ENCODE measurements around the gene TRA2A.
"Not testable (repeated sequence)": the region's sequence is repeated elsewhere in the genome, so short reads cannot be mapped to it uniquely, and the experiment has no call there.

The TRA2A gene

GRCh38 chr7:23491502-23491901, 40.3 kb downstream of the TRA2A start:
- DNase-seq = no peak

DNA sequence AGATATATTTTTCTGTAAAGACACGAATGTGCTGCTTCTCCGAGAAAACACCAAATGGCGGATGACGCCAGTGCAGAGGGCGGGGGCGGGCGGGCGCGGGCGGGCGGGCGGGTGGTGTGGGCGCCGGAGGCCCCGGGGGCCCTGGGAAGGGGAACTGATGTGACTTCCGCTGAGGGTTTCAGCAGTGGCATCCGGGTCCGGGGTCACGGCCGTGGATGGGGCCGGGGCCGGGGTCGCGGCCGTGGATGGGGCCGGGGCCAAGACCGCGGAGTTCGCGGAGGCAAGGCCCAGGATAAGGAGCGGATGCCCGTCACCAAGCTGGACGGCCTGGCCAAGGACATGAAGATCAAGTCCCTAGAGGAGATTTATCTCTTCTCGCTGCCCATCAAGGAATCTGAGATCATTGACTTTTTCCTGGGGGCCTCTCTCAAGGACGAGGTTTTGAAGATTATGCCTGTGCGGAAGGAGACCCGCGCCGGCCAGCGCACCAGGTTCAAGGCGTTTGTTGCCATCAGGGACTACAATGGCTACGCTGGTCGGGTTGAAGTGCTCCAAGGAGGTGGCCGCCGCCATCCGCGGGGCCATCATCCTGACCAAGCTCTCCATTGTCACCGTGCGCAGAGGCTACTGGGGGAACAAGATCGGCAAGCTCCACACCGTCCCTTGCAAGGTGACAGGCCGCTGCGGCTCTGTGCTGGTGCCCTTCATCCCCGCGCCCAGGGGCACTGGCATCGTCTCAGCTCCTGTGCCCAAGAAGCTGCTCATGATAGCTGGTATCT, 41.2 kb downstream of the TRA2A start:
- peak; percentile 83 for DNase-seq

DNA sequence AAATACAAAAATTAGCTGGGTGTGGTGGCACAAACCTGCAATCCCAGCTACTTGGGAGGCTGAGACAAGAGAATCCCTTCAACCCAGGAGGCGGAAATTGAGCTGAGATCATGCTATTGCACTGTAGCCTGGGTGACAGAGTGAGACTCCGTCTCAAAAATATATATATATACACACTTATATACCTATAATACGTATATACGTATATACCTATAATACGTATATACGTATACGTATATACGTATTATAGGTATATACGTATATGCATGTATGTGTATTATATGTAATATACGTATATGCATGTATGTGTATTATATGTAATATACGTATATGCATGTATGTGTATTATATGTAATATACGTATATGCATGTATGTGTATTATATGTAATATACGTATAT, 43.1 kb downstream of the TRA2A start:
- DNase-seq = not testable (repeated sequence)

- no peak for DNase-seq
These were observed 44.1 kb downstream of the TRA2A start for GRCh38 chr7:23487670-23488069.

GRCh38 chr7:23486002-23486773, 45.6 kb downstream of the TRA2A start:
- DNase-seq = no peak

GRCh38 chr7:23482686-23483085, 49.1 kb downstream of the TRA2A start:
- DNase-seq = no peak

DNA sequence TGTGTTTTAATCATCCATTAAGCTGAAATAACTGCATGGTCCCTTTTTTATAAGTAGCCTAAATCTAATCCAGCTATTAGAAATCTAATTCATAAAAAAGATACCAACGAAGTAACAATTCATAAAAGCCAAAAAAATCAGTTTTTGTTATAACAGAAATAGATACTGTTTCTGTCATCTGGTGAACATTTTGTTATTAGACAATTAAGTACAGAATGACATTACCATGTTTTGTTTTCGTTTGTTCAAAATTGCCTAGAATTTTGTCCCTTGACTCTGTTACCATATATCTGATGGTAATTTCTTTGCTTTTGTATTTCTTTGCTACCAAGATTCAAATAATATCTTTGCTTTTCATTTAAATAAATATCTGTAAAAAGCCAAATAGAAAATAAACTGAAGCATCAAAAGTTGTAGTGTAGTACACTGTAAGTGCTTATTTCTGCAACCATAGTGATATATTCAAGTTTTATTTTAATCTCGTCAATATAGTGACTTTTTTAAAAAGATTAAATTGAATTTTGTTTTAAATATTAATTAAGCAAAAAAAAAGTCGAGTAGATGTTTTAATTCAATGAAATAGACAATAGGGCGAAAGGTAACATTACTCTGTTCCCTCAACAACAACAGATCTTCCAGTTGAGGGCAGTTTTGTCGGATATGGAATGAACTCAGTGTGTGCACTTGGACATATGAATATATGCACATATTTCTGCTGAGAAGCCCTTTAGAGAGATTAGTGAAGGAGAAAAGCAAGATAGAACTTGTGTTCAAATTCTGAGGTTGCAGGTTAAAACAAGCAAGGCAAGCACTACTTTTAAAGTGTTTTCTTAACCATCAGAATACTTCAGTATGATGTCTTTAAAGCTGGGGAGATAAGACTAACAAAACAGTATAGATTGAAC, 53.6 kb downstream of the TRA2A start:
- DNase-seq = no peak

DNA sequence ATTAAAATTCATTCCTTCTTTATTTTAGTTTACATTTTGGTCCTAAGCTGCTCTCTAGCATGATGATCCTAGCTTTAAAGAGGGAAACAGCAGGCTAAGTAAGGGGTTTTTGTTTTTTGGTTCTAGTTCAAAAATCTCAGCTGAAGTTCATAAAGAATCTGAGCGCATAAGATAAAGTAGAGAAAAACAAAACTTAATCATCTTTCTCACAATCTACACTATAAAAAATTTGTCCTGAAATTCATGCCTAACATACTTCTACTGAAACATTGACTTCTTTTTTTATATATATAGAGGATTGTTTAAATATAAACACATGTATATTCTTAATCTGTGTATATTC, 54.7 kb downstream of the TRA2A start:
- no peak for DNase-seq

DNA sequence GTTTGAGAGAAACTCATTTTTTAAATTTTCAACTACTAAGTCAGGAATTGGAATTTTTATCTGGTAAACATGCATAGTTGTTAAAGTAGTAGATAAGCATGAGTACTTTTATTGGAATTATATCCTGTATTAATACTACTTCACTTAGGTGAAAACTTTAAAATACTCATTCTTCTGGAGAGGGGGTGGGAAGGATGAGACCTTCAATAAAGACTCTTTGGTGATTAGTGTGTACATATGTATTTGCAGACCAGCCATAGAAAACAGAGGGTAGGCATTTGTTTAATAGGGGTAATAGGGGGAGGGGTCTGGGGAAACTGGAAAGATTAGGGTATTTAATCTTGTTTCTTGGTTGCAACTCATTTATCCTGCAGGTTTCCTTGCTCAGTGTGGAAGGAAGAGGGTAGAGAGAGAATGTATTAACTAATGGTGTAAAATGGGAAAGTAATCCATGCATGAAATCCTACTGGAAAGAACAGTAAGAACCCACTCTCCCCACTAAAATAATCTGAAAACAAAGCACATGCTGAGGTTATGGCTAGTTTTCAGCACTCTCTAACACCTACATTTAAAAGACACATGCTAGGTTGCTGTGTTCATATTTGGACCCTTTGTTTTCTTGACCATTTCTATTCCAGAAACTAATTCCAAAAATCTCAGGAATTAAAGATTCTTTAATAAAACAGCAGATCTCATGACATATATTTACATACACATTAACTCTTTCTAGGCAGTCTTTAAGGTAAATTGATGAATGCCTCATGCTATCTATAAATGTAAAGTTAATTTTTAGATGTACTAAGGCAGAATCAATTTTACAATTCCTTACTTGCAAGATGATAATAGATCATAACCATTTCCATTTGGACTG, 55.3 kb downstream of the TRA2A start:
- no peak for DNase-seq

DNA sequence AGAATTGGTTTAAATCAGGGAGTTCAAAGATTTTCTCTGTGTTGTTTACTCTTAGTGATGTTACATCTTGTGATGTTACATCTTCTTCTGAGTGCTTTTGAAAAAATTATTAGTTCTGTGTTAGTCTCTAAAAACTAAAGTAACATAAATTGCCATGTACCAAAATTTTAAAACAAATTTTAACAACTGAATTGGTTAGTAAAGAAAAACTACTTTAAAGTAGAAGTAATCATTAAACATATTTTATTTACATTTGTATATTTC, 56.3 kb downstream of the TRA2A start:
- no peak for DNase-seq

- no peak for DNase-seq
These were observed 56.8 kb downstream of the TRA2A start for GRCh38 chr7:23474829-23475575.

- peak; percentile 99 for DNase-seq
These were observed 57.5 kb downstream of the TRA2A start for GRCh38 chr7:23474094-23474828.

DNA sequence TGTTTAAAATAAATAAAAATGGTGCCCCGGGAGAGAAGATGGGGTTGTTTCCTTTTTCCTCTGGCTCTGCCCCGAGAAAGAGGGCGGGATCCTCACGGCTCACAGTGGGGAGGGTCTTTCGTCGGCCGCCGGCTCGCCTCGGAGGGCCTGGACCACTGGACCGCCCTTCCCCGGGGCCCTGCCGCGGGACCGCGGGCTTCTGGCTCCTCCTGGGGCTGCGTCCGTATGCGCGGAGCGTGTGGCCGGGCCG, 58.0 kb downstream of the TRA2A start:
- DNase-seq = no peak

GRCh38 chr7:23472956-23473843, 58.6 kb downstream of the TRA2A start:
- peak; percentile 49 for DNase-seq

GRCh38 chr7:23472556-23472955, 59.2 kb downstream of the TRA2A start:
- no peak for DNase-seq

GRCh38 chr7:23472046-23472445, 59.7 kb downstream of the TRA2A start:
- no peak for DNase-seq

GRCh38 chr7:23471106-23471859, 60.5 kb downstream of the TRA2A start:
- DNase-seq = peak; percentile 94

GRCh38 chr7:23470330-23471105, 61.3 kb downstream of the TRA2A start, which contains the start of gene IGF2BP3:
IGF2BP3 (minus strand) TSS chr7:23470491; CDS start chr7:23470110, 381 bp downstream.
- DNase-seq = peak; percentile 97

- DNase-seq = no peak
These were observed 61.9 kb downstream of the TRA2A start for GRCh38 chr7:23469961-23470250.
